T47D (cell line): ENCODE data around the gene GPC6.

Experiments
- DNase-seq, 2 experiments: peaks; one replicate each; pipeline versions ENCODE4 v3.0.0 to v3.0.0-alpha.2; 2011 to 2012; ENCODE audit warnings: low read depth in 1 of 2, low spot score in 1 of 2
- JUND ChIP-seq: IDR thresholded peaks from 2 replicates; pipeline ENCODE4 v1.6.1; 2012; ENCODE audit warnings: low read depth
- in situ Hi-C: cut with HindIII; loops from 2 replicates; pipeline ENCODE4 v1.10.0; 2016; ENCODE audit warnings: low sequenced_read_pairs, low pct_unique_long_range_greater_than_20kb

GPC6 gene

GRCh38 chr13:94160875-94161274 lies 934.3 kb downstream of the GPC6 start:
- in situ Hi-C loops, result no loop called here
- TF ChIP-seq JUND, result no peak

GRCh38 chr13:94162289-94162688 lies 935.7 kb downstream of the GPC6 start:
- no peak for TF ChIP-seq JUND
- peak in 1 of 2 experiments; percentile 7 for DNase-seq

More at GRCh38 chr13:94160875-94161274, 934.3 kb downstream of the GPC6 start:
- DNase-seq, result no peak

GRCh38 chr13:94163535-94163934 lies 936.9 kb downstream of the GPC6 start:
- in situ Hi-C loops, result no loop called here
- no peak; the same call in 1 of the 2 replicates for TF ChIP-seq JUND

More at GRCh38 chr13:94162289-94162688, 935.7 kb downstream of the GPC6 start:
- in situ Hi-C loops, result no loop called here

GRCh38 chr13:94168783-94169453 lies 942.3 kb downstream of the GPC6 start:
- no peak for DNase-seq
- no peak for TF ChIP-seq JUND
- in situ Hi-C loops, result no loop called here

More at GRCh38 chr13:94163535-94163934, 936.9 kb downstream of the GPC6 start:
- no peak for DNase-seq

GRCh38 chr13:94169454-94170144 lies 943.0 kb downstream of the GPC6 start:
- no peak for TF ChIP-seq JUND
- in situ Hi-C loops, result no loop called here
- DNase-seq, result no peak

GRCh38 chr13:94170145-94170571 lies 943.6 kb downstream of the GPC6 start:
- in situ Hi-C loops, result no loop called here
- DNase-seq, result peak; percentile 16 to 76
- no peak for TF ChIP-seq JUND

- no peak for TF ChIP-seq JUND
- in situ Hi-C loops, result no loop called here
- DNase-seq, result no peak
Observed at GRCh38 chr13:94172416-94172815, 945.8 kb downstream of the GPC6 start.

GRCh38 chr13:94173312-94173854 lies 946.8 kb downstream of the GPC6 start:
- DNase-seq, result no peak
- no peak for TF ChIP-seq JUND
- in situ Hi-C loops, result no loop called here

- TF ChIP-seq JUND, result no peak
- in situ Hi-C loops, result no loop called here
- DNase-seq, result no peak
Observed at GRCh38 chr13:94174009-94174408, 947.4 kb downstream of the GPC6 start.

GRCh38 chr13:94175076-94175475 lies 948.5 kb downstream of the GPC6 start:
- no peak for TF ChIP-seq JUND
- in situ Hi-C loops, result no loop called here
- no peak for DNase-seq

GRCh38 chr13:94176561-94176960 lies 950.0 kb downstream of the GPC6 start:
- in situ Hi-C loops, result no loop called here
- no peak for TF ChIP-seq JUND
- no peak for DNase-seq

GRCh38 chr13:94177041-94177440 lies 950.4 kb downstream of the GPC6 start:
- no peak for TF ChIP-seq JUND
- no peak for DNase-seq
- in situ Hi-C loops, result no loop called here

- DNase-seq, result peak; percentile 12 to 71
- in situ Hi-C loops, result no loop called here
- peak; percentile 44; the same call in 1 of the 2 replicates for TF ChIP-seq JUND
Observed at GRCh38 chr13:94178625-94179244, 952.1 kb downstream of the GPC6 start.
